Endothelial cell of coronary artery (primary cell): ENCODE data around the gene PLEKHG7. TPM values are rescaled to one million over a fixed set of nuclear protein-coding genes. Genes with fewer than 3 reads are reported as not detected.

Experiments
- total RNA-seq: library from RNA; depleted of rRNA; stranded (reverse); fragments of >200 nt; gene quantifications from 2 replicates; pipeline ENCODE4 v1.2.3, GENCODE V29; 2014

PLEKHG7 gene
- not detected in 2 replicates for total RNA-seq

GRCh38 chr12:92702754-92703679 lies at the start of gene PLEKHG7:
PLEKHG7 (plus strand) TSS chr12:92702989; CDS start chr12:92706632, 3,643 bp downstream.

Other genes starting within 250 kb of the PLEKHG7 start
- 14.0 and 15.6 TPM in 2 replicates for gene EEA1, start 226.3 kb downstream of the PLEKHG7 start, total RNA-seq